K562 (cell line): Measurements from ENCODE around the gene XRN1.

Experiments used
- FOXK2 ChIP-seq, 2 experiments: fragments of 450-650 bp; IDR thresholded peaks in 1 of 2; conservative IDR thresholded peaks in 1 of 2; 2 replicates each; pipeline ENCODE4 v1.6.1; 2016; ENCODE audit warnings: low read depth in 2 of 2, mild to moderate bottlenecking in 1 of 2
- MTF1 ChIP-seq: fragments of 250-450 bp; sonication (Bioruptor Pico); IDR thresholded peaks from 2 replicates; pipeline ENCODE4 v1.9.0; 2021; ENCODE audit warnings: moderate library complexity, mild to moderate bottlenecking, inconsistent platforms, borderline replicate concordance
- POLR2A ChIP-seq: fragments of 450-650 bp; conservative IDR thresholded peaks from 2 replicates; pipeline ENCODE4 v1.6.1; 2016
- TBP ChIP-seq: optimal IDR thresholded peaks from 2 replicates; pipeline ENCODE3; 2011; ENCODE audit warnings: low read depth, low read length, improper control_type of control experiment
- YY1 ChIP-seq, 3 experiments: IDR thresholded peaks; 2 replicates each; pipeline ENCODE4 v1.6.1; 2011; ENCODE audit warnings: low read length in 2 of 3, mild to moderate bottlenecking in 2 of 3, moderate library complexity in 2 of 3, borderline replicate concordance in 1 of 3, control low read depth in 1 of 3, low read depth in 1 of 3; ENCODE audit not compliant: insufficient read depth in 3 of 3, insufficient replicate concordance in 2 of 3, control insufficient read depth in 1 of 3, insufficient read length in 1 of 3; ENCODE audit errors: extremely low read depth in 1 of 3
- ZFP1 ChIP-seq: fragments of 450-650 bp; formaldehyde crosslinking; IDR thresholded peaks from 2 replicates; pipeline ENCODE4 v1.4.0; 2020; ENCODE audit warnings: mild to moderate bottlenecking, mixed read lengths
- ZNF274 ChIP-seq: IDR thresholded peaks from 2 replicates; pipeline ENCODE4 v1.6.1; 2011; ENCODE audit warnings: low read depth, mild to moderate bottlenecking, low read length, moderate library complexity, borderline replicate concordance
- ZNF384 ChIP-seq: IDR thresholded peaks from 2 replicates; pipeline ENCODE4 v1.6.1; 2012; ENCODE audit warnings: low read depth, low read length, improper control_type of control experiment

GRCh38 chr3:142275856-142276255 lies 172.0 kb downstream of the XRN1 start:
- TF ChIP-seq YY1 (IDR thresholded peaks at IDR 0.05; ENCODE audit: borderline replicate concordance in 1 of 3, control insufficient read depth in 1 of 3, extremely low read depth in 1 of 3, insufficient read depth in 3 of 3, insufficient read length in 1 of 3, insufficient replicate concordance in 2 of 3, low read depth in 1 of 3, low read length in 2 of 3) (no peak), ZNF384 (no peak), ZNF274 (no peak), MTF1 (CRISPR knock-in tag) (no peak), POLR2A (no peak), ZFP1 (CRISPR knock-in tag) (no peak), TBP (no peak), FOXK2 (conservative IDR thresholded peaks at IDR 0.05 in 1 of 2, IDR thresholded peaks at IDR 0.05 in 1 of 2; ENCODE audit: low read depth in 2 of 2) (no peak)
